ACC112 (cell line): ENCODE measurements around the gene PKP2.
"Not testable (repeated sequence)": the region's sequence is repeated elsewhere in the genome, so short reads cannot be mapped to it uniquely, and the experiment has no call there.

Source experiments
- H2AFZ ChIP-seq: fragments of 200-600 bp; sonication (generic); one replicate; pipeline ENCODE4 v1.6.0; 2017; ENCODE audit warnings: antibody characterized with exemption, low read length; ENCODE audit not compliant: unreplicated experiment
- H3K27ac ChIP-seq: fragments of 200-600 bp; sonication (generic); 2 replicates; pipeline ENCODE4 v1.5.1; 2014; ENCODE audit warnings: low read depth, mild to moderate bottlenecking, antibody characterized with exemption, low read length, moderate library complexity
- H3K27me3 ChIP-seq: fragments of 200-600 bp; sonication (generic); 2 replicates; pipeline ENCODE4 v1.6.1; 2014; ENCODE audit warnings: mild to moderate bottlenecking, antibody characterized with exemption, low read length, moderate library complexity, mixed read lengths; ENCODE audit not compliant: insufficient read depth
- H3K36me3 ChIP-seq: fragments of 200-600 bp; sonication (generic); 2 replicates; pipeline ENCODE4 v1.6.1; 2016; ENCODE audit warnings: mild to moderate bottlenecking, antibody characterized with exemption, low read length, moderate library complexity, mixed read lengths; ENCODE audit not compliant: insufficient read depth
- H3K4me1 ChIP-seq: fragments of 200-600 bp; sonication (generic); one replicate; pipeline ENCODE4 v1.6.1; 2016; ENCODE audit warnings: low read length, mixed read lengths; ENCODE audit not compliant: insufficient read depth, unreplicated experiment, control insufficient read depth
- H3K4me3 ChIP-seq: fragments of 200-600 bp; sonication (generic); 2 replicates; pipeline ENCODE4 v1.5.1; 2014; ENCODE audit warnings: mild to moderate bottlenecking, low read depth, low read length
- H3K79me2 ChIP-seq: fragments of 200-600 bp; sonication (generic); one replicate; pipeline ENCODE4 v1.6.0; 2016; ENCODE audit warnings: low read length; ENCODE audit not compliant: control insufficient read depth, unreplicated experiment, insufficient read depth

The PKP2 gene

DNA sequence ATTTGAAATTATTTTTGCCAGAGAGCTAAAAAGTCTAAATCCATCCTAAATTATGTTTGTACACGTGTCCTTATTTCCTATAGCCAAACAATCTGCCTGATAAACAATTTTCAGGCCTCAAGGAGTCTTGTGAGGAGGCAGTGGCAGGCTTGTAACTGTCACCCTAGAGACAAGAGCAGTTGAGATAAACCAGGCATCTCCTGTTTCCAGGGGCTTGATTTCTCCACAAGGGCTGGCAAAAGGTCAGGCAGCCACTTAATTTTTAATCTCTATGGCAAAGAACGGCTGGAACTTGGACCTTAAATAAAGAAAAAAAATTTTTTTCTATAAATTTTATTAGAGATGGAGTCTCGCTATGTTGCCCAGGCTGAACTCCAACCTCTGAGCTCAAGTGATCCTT is 15.5 kb downstream of the PKP2 start:
- Histone ChIP-seq H3K27me3 (no peaks in the 10 kb centered on the region), H3K4me1 (peaks cover 9% of the 10 kb centered on the region), H3K36me3 (no peaks in the 10 kb centered on the region), H3K4me3 (no peak overlapping the region), H2AFZ (no peak overlapping the region), H3K79me2 (no peaks in the 10 kb centered on the region), H3K27ac (no peak overlapping the region)

- not testable (repeated sequence) for H3K4me1 ChIP-seq, H2AFZ ChIP-seq, H3K4me3 ChIP-seq, H3K36me3 ChIP-seq, H3K79me2 ChIP-seq, H3K27me3 ChIP-seq, H3K27ac ChIP-seq
Measured at GRCh38 chr12:32879066-32879465, 17.5 kb downstream of the PKP2 start.

- Histone ChIP-seq H3K4me1 (peaks cover 9% of the 10 kb centered on the region), H3K4me3 (no peak overlapping the region), H3K27ac (peak overlapping the region; percentile 55), H2AFZ (peak overlapping the region; percentile 38), H3K79me2 (no peaks in the 10 kb centered on the region), H3K27me3 (no peaks in the 10 kb centered on the region), H3K36me3 (no peaks in the 10 kb centered on the region)
Measured at GRCh38 chr12:32877601-32878459, 18.7 kb downstream of the PKP2 start.

DNA sequence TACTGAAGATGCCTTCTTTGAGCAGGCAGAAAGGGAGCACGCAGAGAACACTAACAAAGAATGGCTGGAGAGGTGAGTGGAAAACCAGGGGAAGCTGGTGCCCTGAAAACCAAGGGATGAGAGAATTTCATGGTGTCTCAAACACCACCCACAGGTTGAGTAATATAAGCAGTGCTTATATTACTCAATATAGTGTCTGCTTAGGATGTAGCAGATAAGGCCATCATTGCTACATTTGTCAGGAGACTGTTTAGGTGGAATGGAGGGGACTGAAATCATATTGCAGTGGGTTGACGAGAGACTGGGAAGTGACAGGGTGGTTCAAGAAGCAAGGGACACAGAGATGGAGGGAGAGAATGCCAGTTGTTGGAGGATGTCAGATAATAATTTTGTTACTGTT is 20.6 kb downstream of the PKP2 start:
- no peaks in the 10 kb centered on the region for H3K36me3 ChIP-seq

GRCh38 chr12:32874975-32875374 is 21.6 kb downstream of the PKP2 start:
- no peak overlapping the region for H3K27ac ChIP-seq
- H3K4me3 ChIP-seq, result no peak overlapping the region
- no peaks in the 10 kb centered on the region for H3K79me2 ChIP-seq
- H3K36me3 ChIP-seq, result no peaks in the 10 kb centered on the region
- peaks cover 18% of the 10 kb centered on the region for H3K4me1 ChIP-seq
- no peaks in the 10 kb centered on the region for H3K27me3 ChIP-seq
- H2AFZ ChIP-seq, result no peak overlapping the region

More for the DNA sequence above, 20.6 kb downstream of the PKP2 start:
- peaks cover 10% of the 10 kb centered on the region for H3K4me1 ChIP-seq
- H3K4me3 ChIP-seq, result no peak overlapping the region
- H3K79me2 ChIP-seq, result no peaks in the 10 kb centered on the region
- H3K27me3 ChIP-seq, result no peaks in the 10 kb centered on the region
- no peak overlapping the region for H3K27ac ChIP-seq
- no peak overlapping the region for H2AFZ ChIP-seq

DNA sequence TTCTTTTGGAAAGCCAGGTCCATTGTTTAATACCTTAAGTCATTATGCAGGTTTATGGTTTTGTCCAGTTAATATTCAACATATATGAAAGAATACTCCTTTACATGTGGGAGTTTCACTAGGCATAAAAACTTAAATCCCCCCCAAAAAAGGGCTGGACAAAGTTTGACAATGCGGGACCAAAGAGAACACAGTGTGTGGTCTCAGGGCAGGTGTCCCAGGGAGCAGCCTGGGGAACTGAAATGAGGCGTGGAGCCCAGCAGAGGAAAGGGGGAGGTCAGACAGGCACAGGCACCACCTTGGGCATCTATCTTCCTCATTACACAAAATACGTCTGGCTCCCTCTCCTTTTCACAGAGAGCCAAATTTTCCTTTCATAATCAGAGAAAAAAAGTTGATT is 22.5 kb downstream of the PKP2 start:
- no peak overlapping the region for H2AFZ ChIP-seq
- no peaks in the 10 kb centered on the region for H3K27me3 ChIP-seq
- no peak overlapping the region for H3K27ac ChIP-seq
- no peaks in the 10 kb centered on the region for H3K36me3 ChIP-seq
- peaks cover 18% of the 10 kb centered on the region for H3K4me1 ChIP-seq
- H3K79me2 ChIP-seq, result no peaks in the 10 kb centered on the region
- H3K4me3 ChIP-seq, result no peak overlapping the region

DNA sequence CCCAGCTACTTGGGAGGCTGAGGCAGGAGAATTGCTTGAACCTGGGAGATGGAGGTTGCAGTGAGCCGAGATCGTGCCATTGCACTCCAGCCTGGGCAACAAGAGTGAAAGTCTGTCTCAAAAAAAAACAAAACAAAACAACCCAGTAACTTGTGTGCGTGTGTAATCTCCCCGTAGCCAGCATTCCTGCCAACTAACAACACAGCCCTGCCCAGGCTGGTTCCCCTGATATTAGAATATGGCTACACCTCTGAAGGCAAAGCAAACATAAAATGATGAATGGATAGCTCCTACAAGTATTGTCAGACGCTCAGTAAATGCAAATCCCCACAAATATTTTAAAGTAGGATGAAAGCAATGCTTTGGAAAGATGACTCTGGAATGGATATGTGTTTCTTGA is 24.2 kb downstream of the PKP2 start:
- not testable (repeated sequence) for H3K27ac ChIP-seq, H3K4me3 ChIP-seq, H2AFZ ChIP-seq, H3K36me3 ChIP-seq, H3K79me2 ChIP-seq, H3K27me3 ChIP-seq
- peaks cover 15% of the 10 kb centered on the region for H3K4me1 ChIP-seq

DNA sequence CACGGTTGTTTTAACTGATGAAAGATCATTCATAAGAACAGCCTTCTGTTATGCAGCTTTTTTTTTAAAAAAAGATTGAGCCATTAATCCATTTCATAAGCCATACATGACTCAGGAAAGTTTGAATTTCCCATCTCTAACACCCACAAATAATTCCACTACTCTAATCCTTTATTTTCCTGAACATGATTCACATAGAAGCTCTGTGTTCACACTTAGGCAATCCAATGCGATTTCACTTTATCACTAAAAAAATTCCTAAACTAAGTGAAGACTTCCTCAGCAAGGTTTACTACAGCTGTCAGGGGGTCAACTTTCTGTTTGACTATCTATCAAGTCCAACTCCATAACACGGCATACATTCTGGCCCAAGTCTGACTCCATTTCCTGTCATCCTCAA is 25.9 kb downstream of the PKP2 start:
- no peaks in the 10 kb centered on the region for H3K79me2 ChIP-seq
- H3K4me3 ChIP-seq, result no peak overlapping the region
- H3K4me1 ChIP-seq, result peaks cover 9% of the 10 kb centered on the region
- H2AFZ ChIP-seq, result no peak overlapping the region
- H3K27me3 ChIP-seq, result no peaks in the 10 kb centered on the region
- H3K27ac ChIP-seq, result peak overlapping the region; percentile 27; the same call in 1 of the 2 replicates
- H3K36me3 ChIP-seq, result no peaks in the 10 kb centered on the region

DNA sequence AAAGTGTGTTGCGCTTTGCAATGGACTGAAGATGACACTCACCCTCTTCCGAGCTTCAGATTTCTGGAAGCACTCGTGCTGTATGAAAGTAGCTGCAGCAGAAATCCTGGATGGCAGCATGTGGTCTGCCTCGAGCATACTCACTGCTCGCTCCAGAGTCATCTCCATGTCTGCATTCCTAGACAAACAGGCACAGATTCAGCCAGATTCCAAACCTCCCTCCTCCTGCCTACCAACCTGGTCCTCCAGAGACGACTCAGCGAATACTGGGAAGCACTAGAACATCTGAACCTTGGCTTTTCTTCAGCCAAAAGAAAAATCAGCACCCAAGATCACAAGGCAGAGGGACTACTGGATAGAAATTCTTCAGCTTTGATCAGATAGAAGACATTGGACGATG is 27.7 kb downstream of the PKP2 start:
- Histone ChIP-seq H3K27me3 (no peaks in the 10 kb centered on the region), H3K27ac (no peak overlapping the region), H3K36me3 (no peaks in the 10 kb centered on the region), H2AFZ (no peak overlapping the region), H3K4me3 (no peak overlapping the region), H3K4me1 (peaks cover 9% of the 10 kb centered on the region), H3K79me2 (no peaks in the 10 kb centered on the region)

DNA sequence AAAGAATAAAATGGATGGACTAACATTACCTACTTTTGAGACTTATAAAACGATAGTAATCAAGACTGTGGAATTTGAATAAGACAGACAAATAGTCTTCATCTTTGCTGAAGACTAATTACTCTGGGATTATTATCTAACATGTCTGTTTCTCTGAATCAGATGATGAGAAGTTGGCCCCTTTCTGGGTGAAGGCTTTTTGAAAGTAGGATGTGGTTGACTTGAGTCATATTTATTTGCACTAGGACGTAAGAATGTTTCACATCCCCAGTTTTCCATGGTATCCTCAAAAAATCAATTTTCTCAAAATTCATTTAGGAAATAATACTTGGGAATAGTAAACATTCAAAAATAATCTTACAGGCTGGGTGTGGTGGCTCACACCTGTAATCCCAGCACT is 31.8 kb downstream of the PKP2 start:
- H3K27ac ChIP-seq, result no peak overlapping the region
- no peaks in the 10 kb centered on the region for H3K36me3 ChIP-seq
- H3K4me3 ChIP-seq, result no peak overlapping the region
- H2AFZ ChIP-seq, result no peak overlapping the region
- H3K27me3 ChIP-seq, result no peaks in the 10 kb centered on the region
- no peaks in the 10 kb centered on the region for H3K79me2 ChIP-seq
- H3K4me1 ChIP-seq, result no peaks in the 10 kb centered on the region

DNA sequence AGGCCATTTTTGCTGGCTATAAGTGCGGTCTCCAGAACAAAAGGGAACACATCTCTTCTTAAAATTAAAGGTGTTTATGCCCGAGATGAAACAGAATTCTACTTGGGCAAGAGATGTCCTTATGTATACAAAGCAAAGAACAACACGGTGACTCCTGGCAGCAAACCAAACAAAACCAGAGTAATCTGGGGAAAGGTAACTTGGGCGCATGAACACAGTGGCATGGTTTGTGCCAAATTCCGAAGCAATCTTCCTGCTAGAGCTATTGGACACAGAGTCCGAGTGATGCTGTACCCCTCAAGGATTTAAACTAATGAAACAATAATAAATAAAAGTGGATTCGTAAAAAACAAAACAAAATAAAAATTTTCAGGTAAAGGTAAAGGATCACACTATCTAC is 33.4 kb downstream of the PKP2 start:
- Histone ChIP-seq H3K36me3 (no peaks in the 10 kb centered on the region), H3K27ac (no peak overlapping the region), H2AFZ (no peak overlapping the region), H3K4me3 (no peak overlapping the region), H3K4me1 (no peaks in the 10 kb centered on the region), H3K27me3 (no peaks in the 10 kb centered on the region), H3K79me2 (no peaks in the 10 kb centered on the region)
